Measurements from ENCODE around the gene SLC10A7. TPM values are rescaled to one million over a fixed set of nuclear protein-coding genes. Genes with fewer than 3 reads are reported as not detected.

Gene SLC10A7
- total RNA-seq, 4 donors from 2014 or later: 10.1 to 24.5 (median 11.7) TPM

GRCh38 chr4:146261041-146261440, 260.7 kb downstream of the SLC10A7 start:
- WGBS: 87% methylated on average over 2 of the region's 2 CpGs
- no peaks in the 10 kb centered on the region for H3K4me1 ChIP-seq
- no peak overlapping the region for H3K27ac ChIP-seq
- no peaks in the 10 kb centered on the region for H3K27me3 ChIP-seq
- H3K36me3 ChIP-seq: no peaks in the 10 kb centered on the region
- DNase-seq (ENCODE audit: low spot score in 2 of 2): no peak
- no peak overlapping the region for H3K4me3 ChIP-seq
- TF ChIP-seq POLR2A (IDR thresholded peaks at IDR 0.05): no peak
- TF ChIP-seq POLR2AphosphoS5 (IDR thresholded peaks at IDR 0.05): no peak
- no peak for TF ChIP-seq CTCF (IDR thresholded peaks at IDR 0.05)
- no peak for TF ChIP-seq EP300 (IDR thresholded peaks at IDR 0.05)
- H3K9me3 ChIP-seq: no peaks in the 10 kb centered on the region

GRCh38 chr4:146260521-146260920, 261.2 kb downstream of the SLC10A7 start:
- no peaks in the 10 kb centered on the region for H3K36me3 ChIP-seq
- no peaks in the 10 kb centered on the region for H3K27me3 ChIP-seq
- DNase-seq (ENCODE audit: low spot score in 2 of 2): no peak
- TF ChIP-seq POLR2AphosphoS5 (IDR thresholded peaks at IDR 0.05) (no peak), CTCF (IDR thresholded peaks at IDR 0.05) (no peak), POLR2A (IDR thresholded peaks at IDR 0.05) (no peak), EP300 (IDR thresholded peaks at IDR 0.05) (no peak)
- no peak overlapping the region for H3K27ac ChIP-seq
- 96% methylated on average over 4 of the region's 4 CpGs for WGBS
- no peaks in the 10 kb centered on the region for H3K4me1 ChIP-seq
- no peak overlapping the region for H3K4me3 ChIP-seq
- no peaks in the 10 kb centered on the region for H3K9me3 ChIP-seq

- H3K4me1 ChIP-seq: no peaks in the 10 kb centered on the region
- WGBS: 93% methylated on average over 1 of the region's 1 CpG
- no peak overlapping the region for H3K27ac ChIP-seq
- no peaks in the 10 kb centered on the region for H3K36me3 ChIP-seq
- no peaks in the 10 kb centered on the region for H3K27me3 ChIP-seq
- H3K9me3 ChIP-seq: no peaks in the 10 kb centered on the region
- DNase-seq (ENCODE audit: low spot score in 2 of 2): no peak
- H3K4me3 ChIP-seq: no peak overlapping the region
- no peak for TF ChIP-seq CTCF (IDR thresholded peaks at IDR 0.05)
- TF ChIP-seq POLR2AphosphoS5 (IDR thresholded peaks at IDR 0.05): no peak
- TF ChIP-seq EP300 (IDR thresholded peaks at IDR 0.05): no peak
- TF ChIP-seq POLR2A (IDR thresholded peaks at IDR 0.05): no peak
Measured at GRCh38 chr4:146257511-146257910, 264.2 kb downstream of the SLC10A7 start.

- Histone ChIP-seq H3K27me3 (no peaks in the 10 kb centered on the region), H3K9me3 (no peaks in the 10 kb centered on the region), H3K27ac (no peak overlapping the region), H3K4me3 (no peak overlapping the region), H3K4me1 (no peaks in the 10 kb centered on the region), H3K36me3 (no peaks in the 10 kb centered on the region)
- no peak for DNase-seq (ENCODE audit: low spot score in 2 of 2)
- TF ChIP-seq POLR2A (IDR thresholded peaks at IDR 0.05) (no peak), EP300 (IDR thresholded peaks at IDR 0.05) (no peak), CTCF (IDR thresholded peaks at IDR 0.05) (no peak), POLR2AphosphoS5 (IDR thresholded peaks at IDR 0.05) (no peak)
- 50% methylated on average over 1 of the region's 1 CpG for WGBS
Measured at GRCh38 chr4:146256328-146256727, 265.4 kb downstream of the SLC10A7 start.

GRCh38 chr4:146255874-146256273, 265.9 kb downstream of the SLC10A7 start:
- TF ChIP-seq POLR2AphosphoS5 (IDR thresholded peaks at IDR 0.05): no peak
- 65% methylated on average over 3 of the region's 3 CpGs for WGBS
- no peaks in the 10 kb centered on the region for H3K36me3 ChIP-seq
- H3K27ac ChIP-seq: no peak overlapping the region
- H3K9me3 ChIP-seq: no peaks in the 10 kb centered on the region
- H3K4me3 ChIP-seq: no peak overlapping the region
- no peak for DNase-seq (ENCODE audit: low spot score in 2 of 2)
- H3K27me3 ChIP-seq: no peaks in the 10 kb centered on the region
- no peaks in the 10 kb centered on the region for H3K4me1 ChIP-seq

- Histone ChIP-seq H3K4me3 (no peak overlapping the region), H3K9me3 (no peaks in the 10 kb centered on the region), H3K27ac (no peak overlapping the region), H3K36me3 (no peaks in the 10 kb centered on the region), H3K27me3 (no peaks in the 10 kb centered on the region), H3K4me1 (no peaks in the 10 kb centered on the region)
- DNase-seq (ENCODE audit: low spot score in 2 of 2): no peak
- TF ChIP-seq POLR2A (IDR thresholded peaks at IDR 0.05): no peak
- WGBS: 86% methylated on average over 1 of the region's 1 CpG
Measured at GRCh38 chr4:146255463-146255862, 266.3 kb downstream of the SLC10A7 start.
